NCI-H128 (cell line): ENCODE measurements around the gene PEX14.

Source experiments
- DNase-seq: peaks from one replicate; lab custom pipeline; 2025; ENCODE audit not compliant: unreplicated experiment; lab: John Stamatoyannopoulos, UW

Gene PEX14

DNA sequence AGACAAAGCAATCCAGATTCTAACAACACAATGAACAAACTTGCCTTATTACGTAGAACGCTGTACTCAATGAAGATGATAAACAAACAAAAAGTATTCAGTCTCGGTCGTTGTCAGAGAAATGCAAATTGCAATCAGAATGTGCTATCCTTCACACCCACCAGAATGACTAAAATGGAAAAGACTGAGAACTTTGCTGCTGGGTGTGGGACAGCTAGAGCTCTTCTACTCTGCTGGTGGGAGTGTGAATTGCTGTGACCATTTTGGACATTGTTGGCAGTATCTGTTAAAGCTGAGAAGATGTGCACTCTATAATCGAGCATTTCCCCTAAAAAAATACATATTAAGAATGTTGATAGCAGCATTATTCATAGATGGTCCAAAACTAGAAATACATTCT, 111.4 kb downstream of the PEX14 start:
- no peak for DNase-seq

DNA sequence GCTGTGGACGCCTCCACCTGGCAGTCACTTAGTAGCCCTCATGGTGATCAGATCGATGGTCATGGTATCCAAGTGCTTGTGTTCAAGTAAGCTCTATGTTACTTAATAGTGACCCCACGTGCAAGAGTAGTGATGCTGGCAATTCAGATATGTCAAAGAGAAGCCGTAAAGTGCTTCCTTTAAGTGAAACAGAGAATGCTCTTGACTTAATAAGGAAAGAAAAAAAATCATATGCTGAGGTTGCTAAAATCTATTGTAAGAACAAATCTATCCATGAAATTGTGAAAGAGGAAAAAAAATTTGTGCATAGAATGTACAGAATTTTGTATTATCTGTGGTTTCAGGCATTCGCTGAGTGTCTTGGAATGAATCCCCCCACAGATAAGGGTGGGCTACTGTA, 113.9 kb downstream of the PEX14 start:
- DNase-seq, result no peak

DNA sequence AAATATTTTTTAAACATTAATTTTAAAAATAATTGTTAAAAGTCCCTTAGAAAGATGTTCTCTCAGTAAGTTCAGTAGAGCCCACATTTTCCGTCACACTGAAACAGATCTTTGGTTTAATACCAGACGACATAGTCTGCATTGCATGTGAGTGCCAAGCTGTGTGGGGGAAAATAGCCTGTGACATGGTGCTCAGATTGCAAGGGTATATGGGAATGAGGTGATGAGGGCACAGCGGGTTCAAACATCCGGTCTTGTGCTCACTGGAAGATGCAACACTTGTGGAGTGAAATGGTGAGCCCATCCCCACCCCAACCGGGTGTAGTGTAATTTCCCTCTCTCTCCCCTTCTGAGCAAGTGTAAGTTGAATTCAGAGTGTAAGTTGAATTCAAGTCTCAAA, 114.3 kb downstream of the PEX14 start:
- no peak for DNase-seq

DNA sequence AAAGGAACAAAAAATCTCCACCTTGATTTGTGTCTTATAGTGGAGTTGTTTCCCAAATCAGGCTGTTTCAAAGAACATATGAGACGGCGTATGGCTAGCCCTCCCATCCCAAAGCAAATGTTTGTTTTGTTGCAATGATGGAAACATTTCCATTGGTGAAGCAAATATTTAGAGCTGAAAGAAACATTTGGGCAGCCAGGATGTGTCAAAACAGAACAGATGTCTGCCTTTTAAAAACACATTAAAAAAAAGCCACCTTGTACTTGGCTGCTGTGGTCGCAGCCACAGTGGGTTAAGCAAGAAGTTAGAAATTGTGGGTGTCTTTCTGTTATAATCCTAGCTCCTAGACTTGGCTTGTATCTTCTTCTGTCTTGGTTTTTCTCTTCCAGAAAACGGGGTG, 116.3 kb downstream of the PEX14 start:
- DNase-seq, result no peak

DNA sequence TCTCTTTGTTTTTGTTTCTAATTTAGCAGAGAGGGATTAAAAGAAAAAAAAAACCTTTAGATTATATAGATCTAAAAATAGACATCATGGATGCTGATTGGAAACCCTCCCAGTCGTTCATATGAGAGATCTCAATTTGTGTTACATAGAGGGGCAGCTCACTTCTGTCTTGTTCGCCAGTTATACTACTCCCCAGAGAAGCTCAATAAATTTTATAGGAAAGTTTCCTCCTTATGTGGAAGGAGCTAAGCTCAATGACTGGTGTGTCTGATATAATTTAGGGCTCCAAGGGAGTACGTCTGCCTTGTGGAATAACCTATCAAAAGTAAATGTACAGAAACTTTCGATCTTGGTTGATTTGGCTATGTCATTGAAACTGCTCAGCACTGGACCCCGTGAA, 117.6 kb downstream of the PEX14 start:
- no peak for DNase-seq

DNA sequence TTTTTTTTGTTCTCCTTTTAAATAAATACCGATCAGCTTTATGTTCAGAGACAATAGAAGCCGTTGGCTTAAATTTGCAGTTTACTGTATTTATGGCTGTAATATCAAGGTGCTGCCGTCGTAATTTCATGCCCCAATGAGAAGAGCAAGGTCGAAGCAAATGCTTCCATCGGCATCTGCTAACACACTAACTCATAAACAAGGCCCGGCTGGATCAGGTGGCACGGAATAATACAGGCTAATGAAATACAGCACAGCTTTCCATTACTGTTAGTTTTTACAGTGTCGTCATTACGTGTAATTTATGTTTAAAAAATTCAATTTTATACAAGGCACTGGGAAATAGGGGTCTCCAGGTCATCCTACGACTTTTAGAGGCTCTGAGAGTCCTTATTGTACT, 119.0 kb downstream of the PEX14 start:
- DNase-seq, result no peak

DNA sequence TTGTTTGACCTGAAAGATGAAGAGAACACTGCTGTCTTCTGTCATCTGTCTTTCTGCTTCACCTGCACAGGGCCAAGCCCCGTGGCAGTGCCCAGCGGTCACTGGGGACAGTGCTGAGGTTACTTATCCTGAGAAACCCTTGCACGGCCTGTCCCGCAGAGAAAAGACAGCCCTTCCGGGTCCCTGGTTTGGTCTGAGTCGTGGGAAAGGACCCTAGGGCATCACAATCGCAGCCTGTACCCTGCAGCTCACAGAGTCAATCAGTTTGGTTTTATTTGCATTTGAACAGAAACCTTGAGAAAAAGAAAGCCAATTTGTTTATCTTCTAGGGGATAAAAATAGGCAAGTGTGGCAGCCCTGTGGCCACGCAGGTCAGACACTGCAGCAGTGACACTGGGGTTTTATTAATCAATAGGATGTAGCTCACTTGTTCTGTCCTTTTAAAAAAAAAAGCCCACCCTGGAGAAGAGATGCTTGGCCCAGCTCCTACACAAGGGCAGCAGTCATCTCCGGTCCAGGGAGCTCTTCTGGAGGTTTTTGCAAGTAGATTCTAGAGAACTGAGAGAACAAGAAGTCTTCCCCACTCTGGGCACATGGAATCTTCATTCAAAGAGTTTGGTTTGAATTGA, 120.0 kb downstream of the PEX14 start:
- DNase-seq, result no peak

DNA sequence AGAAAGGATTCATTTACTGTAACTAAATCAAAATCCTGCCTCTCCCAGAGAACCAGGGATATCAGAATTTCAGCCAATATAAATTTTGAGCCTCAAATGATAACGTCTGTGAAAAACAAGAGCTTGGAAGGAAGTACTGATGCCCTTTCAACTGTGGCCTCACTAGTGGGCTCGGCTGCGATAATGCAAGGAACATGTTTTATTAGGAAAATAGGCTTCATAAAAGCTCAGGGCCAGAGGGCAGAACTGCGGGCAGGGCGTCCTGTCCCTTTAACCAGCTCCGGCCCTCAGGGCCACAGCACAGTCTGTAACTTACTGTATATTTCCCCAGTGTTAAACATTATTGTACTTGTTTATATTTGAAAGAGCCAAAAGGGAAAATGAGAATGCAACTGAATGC, 122.0 kb downstream of the PEX14 start:
- DNase-seq, result no peak

DNA sequence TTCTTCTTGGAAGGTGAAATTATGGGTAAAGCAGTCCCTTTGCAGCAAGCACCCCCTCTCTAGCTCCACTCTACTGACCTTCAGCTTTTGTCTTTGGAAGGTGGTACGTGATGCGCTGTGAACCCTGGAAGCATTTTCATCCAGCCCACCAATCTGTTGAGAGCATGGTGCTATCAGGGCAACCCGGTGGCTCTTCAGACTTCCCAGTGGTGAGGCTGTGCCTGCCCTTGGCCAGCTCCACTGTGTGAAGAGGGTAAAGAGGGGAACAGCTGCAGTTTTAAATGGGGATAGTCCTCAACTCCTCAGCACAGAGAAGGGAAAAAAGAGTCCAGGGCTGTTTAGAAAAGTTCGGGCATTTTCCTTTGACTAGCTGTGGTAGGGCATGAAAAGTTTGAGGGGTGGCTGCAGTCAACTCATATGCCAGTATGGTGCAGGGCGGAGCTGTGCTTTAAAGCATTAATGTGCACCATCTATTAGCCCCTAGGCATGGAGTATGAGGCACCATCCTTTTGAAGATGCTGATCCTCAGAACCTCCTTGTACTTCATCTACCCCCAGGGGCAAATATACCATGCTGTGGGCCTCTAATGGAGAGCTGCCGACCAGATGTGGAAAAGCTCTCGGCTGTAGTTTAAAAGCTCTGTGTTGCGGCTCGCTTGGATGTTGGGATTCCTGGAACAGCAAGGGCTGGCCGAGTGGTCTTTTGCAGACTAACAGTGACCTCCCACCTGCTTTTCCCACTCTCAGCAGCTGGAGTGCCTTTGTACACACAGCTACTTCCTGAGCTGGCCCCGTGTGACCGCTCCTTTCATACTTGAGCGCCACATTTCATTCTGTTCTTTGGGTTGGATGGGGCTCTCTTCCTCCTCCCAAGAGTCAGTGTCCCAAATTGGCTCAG, 123.0 kb downstream of the PEX14 start:
- DNase-seq, result no peak

DNA sequence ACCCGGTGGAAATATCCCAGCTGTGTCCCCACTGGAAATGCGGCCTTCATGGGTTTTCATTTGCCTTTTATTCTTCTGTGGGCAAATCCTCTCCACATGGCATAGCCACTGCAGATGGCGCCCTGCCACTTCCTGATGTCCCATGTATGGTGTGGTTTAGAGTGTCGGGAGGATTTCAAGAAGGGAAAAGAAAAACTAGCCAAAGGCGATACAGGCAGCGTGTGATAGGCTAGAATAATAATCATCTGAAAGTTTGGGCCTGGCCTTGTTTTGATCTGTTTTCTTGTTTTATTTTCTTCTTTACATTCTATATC, 123.6 kb downstream of the PEX14 start:
- DNase-seq, result no peak

DNA sequence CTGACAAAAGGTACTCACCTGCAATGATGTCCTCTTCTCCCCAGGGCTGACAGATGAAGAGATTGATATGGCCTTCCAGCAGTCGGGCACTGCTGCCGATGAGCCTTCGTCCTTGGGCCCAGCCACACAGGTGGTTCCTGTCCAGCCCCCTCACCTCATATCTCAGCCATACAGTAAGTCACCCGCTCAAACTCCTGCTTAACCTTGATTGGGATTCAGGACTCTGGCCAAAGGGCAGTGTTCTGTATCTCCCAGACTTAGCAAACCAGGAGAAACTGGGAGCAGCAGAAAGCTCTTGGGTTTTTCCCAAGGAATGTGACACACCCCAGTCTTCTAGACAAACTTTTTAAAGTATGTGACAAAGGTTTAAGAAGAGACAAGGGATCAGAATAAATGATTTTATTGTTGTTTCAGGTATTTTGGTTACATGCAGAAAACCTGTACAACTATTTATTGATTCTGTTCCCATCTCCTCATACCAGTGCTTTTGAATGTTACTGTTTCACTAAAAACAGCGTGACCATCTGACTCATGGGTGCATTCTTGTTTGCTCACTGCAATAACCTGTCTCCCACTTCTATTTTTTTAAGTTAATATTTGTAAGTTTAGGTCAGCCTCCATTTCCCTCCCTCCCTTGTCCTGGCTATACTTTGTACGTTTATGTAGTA, 124.6 kb downstream of the PEX14 start:
- no peak for DNase-seq

DNA sequence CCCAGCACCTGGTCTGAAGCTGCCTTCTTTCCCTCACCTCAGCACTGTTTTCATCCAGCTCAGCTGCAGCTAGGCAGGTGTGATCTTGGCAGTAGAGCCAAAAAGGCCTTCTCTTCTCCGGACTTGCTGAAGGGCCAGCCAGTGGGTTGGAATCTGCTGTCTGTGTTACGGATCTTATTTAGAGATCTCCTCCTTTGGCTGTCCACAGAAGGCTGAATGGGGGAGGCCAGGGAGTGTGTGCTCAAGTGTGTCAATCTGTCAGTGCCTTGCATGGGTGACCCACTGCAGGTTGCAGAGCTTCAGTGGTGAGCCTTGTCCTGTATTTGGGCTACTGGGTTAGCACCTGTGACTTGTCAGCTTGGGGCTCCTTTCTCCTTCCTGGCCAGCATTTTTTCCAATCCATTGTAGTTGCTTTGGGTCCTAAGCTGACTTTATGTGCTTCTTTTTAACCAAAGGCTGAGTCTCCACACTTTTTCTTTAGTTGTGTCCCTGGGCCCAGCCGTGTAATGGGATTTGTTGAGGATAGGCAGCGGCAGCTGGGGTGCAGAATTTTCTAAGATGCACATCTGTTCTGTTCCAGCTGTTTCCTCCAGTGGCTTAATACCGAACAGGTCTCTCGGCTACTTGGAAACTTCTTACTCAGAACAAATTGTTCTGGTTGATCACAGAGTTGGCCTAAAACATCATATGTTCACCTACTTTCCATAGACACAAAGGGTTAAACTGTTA, 126.8 kb downstream of the PEX14 start:
- no peak for DNase-seq

DNA sequence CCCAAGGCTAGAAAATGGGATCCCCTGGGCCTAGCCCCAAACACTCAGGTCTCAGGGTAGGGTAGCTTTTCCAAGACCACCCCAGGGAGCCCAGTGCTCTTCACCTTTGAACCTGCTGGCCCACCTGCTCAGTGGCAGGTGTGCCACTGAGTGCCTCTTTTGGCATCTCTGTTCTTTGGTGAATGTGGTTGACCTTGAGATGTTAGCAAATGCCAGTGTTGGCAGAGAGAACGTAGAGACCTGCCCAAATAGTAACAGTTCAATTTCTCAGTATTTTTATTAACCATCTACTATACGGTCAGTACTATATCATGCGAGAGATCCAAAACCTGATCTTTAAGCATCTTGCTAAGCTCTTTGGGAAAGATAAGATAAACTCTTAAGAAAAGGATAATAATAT, 128.2 kb downstream of the PEX14 start:
- DNase-seq, result no peak

DNA sequence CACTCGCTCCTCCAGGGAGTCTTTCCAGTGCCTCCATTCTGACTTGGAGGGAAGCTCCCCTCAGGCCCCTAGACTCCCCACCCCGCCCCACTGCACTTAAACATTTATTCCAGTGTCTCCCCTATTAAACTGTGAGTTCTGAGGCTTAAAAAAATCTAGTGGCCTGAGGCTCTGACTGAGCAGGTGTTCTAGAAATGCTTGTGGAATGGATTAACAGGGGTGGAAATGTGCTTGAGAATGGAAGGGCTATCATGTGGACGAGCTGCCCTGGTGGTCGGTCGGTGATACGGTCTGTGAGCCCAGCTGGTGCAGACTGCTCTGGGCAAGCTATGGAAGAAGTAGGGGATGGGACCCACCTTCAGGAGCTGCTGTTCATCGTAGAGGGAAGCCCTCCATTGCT, 130.2 kb downstream of the PEX14 start:
- no peak for DNase-seq

DNA sequence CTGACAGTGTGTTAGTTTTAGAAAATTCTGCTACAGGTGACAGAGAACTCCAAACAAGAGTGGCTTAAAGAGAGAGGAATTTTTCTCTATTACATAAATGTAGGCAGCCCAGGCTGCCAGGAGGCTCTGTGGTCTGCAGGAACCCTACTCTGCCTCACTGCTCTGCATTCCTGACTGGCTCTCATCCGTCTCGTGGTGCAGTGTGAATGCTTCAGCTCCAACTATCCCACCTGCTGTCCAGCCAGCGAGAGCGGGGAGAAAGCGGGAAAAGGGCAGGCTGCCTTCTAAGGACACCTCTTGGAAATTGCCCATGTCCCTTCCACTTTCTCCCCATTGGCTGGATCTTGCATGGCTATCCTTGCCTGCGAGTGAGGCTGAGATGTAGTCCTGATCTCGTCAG, 131.3 kb downstream of the PEX14 start:
- no peak for DNase-seq

DNA sequence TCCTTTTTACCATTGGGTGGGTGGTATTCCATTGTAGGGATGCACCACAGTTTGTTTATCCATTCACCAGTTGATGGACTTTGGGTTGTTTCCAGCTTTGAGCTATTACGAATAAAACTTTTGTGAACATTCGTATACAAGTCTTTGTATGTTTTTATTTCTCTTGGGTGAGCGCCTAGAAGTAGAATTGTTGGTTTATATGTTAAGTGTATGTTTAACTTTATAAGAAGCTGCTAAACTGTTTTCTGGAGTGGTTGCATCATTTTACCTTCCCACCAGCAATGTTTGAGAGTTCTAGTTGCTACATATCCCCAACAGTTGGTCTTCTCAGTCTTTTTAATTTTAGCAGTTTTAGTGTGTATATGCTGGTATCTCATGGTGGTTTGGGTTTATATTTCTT, 132.5 kb downstream of the PEX14 start:
- no peak for DNase-seq

DNA sequence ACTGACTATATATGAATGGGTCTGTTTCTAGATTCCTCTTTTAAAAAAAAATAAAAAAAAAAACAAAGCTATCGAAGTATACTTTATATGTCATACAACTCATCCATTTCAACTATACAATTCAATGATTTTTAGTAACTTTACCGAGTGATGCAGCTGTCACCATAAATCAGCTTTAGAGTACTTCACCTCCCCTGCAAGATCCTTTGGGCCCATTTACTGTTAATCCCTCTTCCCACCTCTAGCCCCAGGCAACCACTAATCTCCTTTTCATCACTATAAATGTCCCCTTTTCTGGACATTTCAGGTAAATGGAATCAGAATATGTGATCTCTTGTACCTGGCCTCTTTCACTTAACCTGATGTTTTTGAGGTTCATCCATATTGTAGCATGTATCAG, 133.9 kb downstream of the PEX14 start:
- DNase-seq, result no peak

DNA sequence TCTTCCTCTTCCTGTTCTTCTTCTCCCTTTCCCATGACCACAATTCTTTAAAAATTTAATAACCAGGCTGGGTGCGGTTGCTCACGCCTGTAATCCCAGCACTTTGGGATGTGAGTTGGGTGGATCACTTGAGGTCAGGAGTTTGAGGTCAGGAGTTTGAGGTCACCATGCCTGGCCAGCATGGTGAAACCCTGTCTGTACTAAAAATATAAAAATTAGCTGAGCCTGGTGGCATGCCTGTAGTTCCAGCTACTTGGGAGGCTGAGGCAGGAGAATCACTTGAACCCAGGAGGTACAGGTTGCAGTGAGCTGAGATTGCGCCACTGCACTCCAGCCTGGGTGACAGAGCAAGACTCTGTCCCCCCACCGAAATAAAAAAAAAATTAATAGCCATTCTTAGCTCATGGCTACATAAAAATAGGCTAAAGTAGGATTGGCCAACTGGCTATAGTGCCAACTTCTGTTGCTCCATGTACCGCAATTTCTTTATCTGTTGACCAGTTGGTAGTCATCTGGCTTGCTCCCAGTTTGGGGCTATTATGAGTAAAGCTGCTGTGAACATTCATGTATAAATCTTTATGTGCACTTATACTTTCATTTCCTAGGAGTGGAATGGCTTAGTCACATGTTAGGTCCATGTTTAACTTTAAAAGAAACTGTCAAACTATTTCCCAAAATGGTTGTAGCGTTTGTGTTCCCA, 136.3 kb downstream of the PEX14 start:
- DNase-seq, result no peak

DNA sequence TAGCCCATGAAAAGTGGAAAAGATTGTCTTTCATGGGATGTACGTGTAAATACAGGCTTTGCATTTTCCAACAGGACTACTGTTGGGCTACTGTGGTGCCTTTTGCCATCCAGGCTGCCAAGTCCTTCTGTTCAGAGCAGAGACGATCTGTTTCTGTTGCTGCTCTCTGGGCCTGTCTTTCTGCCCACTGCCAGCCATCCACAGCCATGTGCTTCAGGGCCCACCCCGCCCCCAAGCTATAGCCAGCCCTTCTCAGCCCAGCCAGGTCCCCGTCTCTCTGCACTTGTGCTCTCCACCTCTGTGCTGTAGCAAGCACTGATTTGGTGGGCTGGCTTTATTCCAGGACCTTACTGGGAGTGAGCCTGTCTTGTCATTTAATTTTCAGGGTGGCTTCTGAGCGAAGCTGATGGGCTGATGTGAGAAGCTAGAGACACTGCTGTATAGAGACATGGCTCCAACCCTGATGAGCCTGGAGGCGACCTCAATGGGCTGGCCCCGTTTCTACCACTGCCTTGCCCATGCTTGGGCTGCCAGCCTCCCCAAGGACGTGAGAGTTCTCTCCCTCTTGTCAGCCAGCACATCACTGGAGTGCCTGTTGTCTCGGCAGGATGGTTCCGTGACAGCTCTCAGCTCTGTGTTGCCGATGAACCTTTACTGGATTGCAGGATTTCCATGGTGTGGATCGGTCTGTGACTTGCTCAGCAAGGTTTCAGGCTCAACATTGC, 137.8 kb downstream of the PEX14 start:
- DNase-seq, result no peak

DNA sequence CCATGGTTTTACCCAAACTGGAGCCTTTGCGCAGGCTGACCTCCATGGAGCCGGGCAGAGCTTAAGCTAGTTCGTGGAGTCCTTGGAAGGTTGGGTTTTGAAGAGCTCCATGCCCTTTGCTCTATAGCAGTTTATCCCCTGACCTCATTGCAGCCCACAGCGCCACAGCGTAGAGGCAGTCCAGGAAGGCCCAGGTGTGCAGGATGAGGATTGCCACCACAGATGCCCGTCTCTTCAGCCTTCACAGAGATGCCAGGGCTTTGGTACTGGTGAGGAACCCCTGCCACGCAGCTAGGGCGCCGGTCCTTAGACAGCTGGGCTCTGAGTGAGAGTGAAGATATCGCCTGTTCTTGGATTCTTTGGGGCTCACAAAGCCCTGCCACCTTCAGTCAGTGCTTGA, 138.6 kb downstream of the PEX14 start:
- no peak for DNase-seq
